Prostate gland (tissue), 2 donors: ENCODE results near the gene DEAF1.

Experiments used
- CTCF ChIP-seq, 4 experiments: fragments of 200-600 bp in 2 of 4; fragments of 450-650 bp in 2 of 4; sonication (generic) in 2 of 4; IDR thresholded peaks; 1 replicate in 3 of 4; 2 replicates in 1 of 4; pipeline ENCODE4 v1.5.1; 2016 to 2019; ENCODE audit warnings: antibody characterized with exemption in 4 of 4, mild to moderate bottlenecking in 2 of 4, moderate library complexity in 2 of 4
- POLR2A ChIP-seq: fragments of 450-650 bp; IDR thresholded peaks from one replicate; pipeline ENCODE4 v1.6.1; 2016; ENCODE audit warnings: antibody characterized with exemption, mild to moderate bottlenecking

- no peak for TF ChIP-seq CTCF (IDR thresholded peaks at IDR 0.05)
- TF ChIP-seq POLR2A = no peak
Observed at GRCh38 chr11:680476-680875, 14.5 kb downstream of the DEAF1 start.
